Measurements from ENCODE around the gene RASAL3.

Gene RASAL3

GRCh38 chr19:15448778-15449619, 15.3 kb downstream of the RASAL3 start:
- no peak for DNase-seq

DNA sequence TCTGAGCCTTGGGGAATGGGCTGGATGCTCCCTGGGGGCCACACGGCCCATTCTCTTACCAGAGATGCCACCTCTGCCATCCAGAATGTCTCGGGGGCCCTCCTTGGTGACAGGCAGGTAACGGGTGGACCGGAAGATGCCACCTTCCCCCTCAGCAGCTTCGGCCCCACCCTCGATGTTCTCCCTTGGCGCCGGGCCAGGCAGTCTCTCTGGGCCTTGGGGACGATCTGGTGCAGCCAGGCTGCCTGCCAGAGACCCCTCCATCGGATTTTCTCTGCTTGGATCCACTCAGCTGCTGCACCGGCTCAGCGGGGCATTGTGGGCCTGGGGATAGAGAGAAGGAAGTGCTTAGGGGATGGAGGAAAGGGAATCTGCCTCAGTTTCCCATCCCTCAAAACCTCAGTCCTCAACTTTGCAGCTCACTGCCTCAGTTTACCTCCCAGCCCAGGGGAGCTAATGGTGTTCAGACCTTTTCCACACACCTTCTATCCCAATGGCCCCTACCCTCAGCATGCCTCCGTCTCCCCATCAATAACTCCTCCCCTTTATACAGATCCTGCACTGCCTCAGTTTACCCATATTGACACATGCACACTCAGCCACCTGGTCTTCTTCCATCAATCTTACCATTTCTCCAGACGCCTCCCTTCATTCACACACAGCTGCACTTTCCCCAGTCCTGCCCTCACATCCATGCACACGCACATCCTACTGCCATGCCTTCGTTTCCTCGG, 16.1 kb downstream of the RASAL3 start:
- DNase-seq = no peak

GRCh38 chr19:15447057-15447456, 17.3 kb downstream of the RASAL3 start:
- DNase-seq = no peak

DNA sequence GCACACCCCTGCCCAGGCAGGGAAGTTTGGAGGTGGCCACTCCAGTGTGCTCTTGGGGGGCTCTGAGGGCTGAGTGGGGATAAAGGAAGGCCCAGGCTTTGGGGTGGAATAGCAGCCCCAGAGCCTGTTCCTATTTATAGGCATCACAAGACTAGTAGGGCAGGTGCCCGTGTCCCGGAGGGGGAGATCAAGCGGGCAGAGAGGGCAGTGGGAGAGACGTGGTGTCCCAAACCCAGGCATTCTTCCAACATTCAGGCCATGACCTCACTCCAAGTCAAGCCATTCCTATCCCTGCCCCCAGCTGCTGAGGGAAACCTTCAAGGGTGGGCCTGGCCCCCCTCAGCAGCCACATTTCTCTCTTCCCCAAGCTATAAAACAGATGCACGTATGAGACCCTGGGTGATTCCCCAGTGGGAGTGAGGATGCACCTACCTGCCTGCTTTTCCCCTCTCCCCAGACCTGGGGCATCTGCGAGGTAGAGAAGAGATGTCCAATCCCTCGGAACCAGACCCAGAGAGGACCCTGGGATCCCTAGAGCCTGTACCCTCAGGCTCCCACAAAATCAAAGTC, 18.5 kb downstream of the RASAL3 start:
- no peak for DNase-seq

- DNase-seq = no peak
Observed at GRCh38 chr19:15445227-15445605, 19.1 kb downstream of the RASAL3 start.

DNA sequence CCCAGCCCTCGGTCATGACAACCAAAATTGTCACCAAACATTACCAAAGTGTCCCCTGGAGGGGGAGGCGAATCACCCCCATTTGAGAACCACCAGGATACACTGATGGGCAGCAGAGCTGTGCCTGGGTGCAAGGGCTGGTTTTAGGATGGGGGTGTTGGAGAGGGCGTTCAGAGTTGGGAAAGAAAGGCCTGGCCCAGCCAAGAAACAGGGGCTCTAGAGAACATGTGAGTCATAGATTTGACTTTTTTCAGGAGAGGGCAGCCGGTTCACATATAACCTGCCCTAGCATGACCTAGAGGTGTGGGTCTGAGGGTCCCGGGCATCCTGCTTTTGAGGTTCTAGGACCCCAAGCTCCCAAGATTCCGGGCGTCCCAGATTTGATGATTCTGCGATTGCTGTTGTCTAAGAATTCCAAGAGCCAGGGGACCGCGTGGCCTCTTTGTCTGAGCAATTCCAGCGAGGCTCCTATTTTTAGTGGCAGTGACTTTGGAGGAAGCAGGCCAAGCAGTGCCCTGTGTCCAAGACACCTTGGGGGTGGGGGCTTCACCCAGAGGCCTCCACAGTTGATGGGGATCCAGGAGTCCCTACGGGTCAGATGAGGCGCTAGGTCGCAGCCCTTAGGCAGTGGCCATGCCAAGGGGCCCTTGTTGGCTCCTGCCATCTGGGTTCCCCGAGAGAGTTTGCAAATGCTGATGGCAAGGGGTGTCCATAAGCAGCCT, 19.7 kb downstream of the RASAL3 start:
- DNase-seq = no peak

DNA sequence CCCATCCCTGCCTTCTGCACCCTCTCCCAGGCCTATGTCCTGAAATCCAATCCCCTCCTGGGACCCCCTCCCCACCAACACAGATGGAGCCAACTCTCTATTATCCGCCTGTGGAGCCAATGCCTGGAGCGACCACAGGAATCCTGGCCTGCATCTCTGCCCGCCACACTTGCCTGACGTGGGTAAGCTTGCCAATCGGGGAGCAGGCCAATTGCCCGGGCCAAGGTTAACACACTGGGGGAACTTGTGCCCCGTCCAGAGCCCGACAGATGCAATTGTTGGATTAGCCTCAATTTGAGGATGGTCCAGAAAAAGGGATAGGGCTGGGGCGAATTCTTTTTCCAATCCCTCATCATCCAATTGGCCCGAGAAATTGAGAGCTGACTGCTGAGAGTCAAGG, 20.5 kb downstream of the RASAL3 start:
- DNase-seq = no peak

DNA sequence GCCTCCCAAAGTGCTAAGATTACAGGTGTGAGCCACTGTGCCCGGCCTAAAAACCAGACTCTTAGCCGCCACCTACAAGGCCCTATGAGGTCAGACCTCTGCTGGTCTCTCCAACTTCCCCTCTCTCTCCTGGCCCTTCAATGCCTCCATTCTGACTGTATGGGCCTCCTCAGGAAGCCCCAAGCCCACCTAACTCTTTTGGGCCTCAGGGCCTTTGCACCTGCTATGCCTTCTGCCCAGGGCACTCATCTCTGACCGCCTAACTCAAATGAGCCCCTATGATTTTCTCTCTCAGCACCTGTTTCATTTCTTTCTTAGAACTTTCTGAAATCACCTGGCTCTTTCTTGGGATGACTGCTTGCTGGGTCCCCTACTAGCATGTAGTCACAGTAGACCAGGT, 21.0 kb downstream of the RASAL3 start:
- DNase-seq = no peak

DNA sequence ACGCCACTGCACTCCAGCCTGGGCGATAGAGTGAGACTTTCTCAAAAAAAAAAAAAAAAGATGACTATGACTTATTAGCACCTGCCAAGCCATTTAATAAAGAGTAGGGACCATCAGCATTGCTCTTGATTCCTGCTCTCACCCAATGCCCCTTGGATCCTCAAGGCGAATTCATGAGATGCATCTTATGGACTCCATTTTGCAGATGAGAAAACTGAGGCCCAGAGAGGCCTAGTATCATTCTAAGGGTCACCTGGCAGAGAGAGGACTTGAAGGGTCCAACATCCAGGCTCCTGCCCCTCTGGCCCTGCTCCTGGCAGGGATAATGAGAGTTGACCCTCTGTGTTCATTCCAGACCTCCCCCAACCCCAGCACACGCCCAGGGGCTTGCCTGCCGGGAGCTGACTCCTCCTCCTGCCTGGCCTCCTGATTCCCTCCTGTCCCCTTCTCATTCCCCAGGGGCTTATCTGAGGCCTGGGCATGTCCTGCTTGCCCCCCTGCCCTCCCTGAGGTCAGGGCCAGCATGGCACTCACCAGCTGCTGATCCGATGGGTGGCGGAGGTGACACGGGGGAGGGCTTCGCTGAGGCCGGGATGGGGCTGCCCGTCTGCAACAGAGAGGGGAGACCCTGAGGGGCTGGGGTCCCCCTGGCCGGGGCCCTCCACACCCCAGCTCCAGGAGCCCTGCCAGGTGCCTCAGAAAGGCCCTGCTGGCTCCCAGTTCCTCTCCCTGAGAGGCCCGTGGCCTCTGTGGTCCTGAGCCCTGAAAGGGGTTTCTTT, 22.0 kb downstream of the RASAL3 start:
- DNase-seq = no peak

DNA sequence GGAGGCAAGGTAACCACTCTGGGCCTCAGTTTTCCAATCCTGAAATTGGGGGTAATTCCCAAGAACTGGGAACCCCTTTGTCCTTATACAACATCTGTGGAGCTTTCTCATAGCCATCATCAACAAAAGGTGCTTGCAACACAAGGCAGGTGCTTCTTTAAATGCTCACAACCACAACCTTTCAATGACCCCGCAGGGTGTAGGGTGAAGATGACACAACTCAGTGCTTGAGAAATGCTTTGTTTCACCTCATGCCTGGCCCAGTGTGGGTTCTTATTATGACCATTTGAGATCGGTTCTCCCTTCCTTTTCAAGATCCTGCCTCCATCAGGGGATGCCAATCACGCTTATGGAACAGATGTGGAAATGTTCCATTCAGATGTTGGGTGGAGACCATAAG, 23.0 kb downstream of the RASAL3 start:
- DNase-seq = no peak

GRCh38 chr19:15439821-15440641, 24.3 kb downstream of the RASAL3 start:
- DNase-seq = no peak

DNA sequence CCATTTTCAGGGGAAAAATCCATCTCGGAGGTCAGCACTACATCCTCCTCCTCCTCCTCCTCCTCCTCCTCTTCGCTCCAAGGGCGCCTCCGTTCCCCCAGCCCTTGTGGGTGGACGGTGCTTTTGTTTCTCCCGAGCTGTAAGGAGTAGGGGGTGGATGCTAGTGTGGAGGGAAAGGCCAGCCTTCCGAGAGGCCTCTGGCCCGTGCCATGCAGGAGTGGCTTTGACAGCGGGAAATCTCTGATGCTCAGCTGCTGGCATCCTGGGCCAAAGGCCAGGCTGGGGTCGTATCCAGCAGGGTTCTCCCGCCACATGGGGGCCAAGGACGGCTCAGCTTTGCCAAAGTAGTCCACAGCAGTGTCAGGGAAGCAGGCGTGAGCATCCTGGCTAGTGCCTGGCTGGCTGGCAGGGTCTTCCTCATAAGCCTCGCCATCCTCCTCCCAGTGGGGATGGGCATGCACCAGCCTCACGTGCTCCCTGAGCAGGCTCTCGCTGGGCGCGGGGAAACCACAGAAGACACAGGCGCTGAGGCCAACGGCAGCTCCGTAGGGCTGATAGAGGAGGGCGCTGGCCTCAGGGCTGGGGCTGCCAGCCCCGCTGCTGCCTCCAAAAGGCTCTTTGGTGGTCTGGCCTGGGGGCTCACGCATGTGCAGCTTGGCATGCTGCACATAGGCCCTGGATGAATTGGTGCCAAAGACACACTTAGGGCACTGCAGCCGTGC, 25.1 kb downstream of the RASAL3 start:
- no peak for DNase-seq

GRCh38 chr19:15438577-15438976, 25.8 kb downstream of the RASAL3 start:
- no peak for DNase-seq

GRCh38 chr19:15438124-15438496, 26.2 kb downstream of the RASAL3 start:
- DNase-seq = no peak

GRCh38 chr19:15437355-15438123, 26.8 kb downstream of the RASAL3 start:
- no peak for DNase-seq

- DNase-seq = no peak
Observed at GRCh38 chr19:15436826-15437110, 27.6 kb downstream of the RASAL3 start.

DNA sequence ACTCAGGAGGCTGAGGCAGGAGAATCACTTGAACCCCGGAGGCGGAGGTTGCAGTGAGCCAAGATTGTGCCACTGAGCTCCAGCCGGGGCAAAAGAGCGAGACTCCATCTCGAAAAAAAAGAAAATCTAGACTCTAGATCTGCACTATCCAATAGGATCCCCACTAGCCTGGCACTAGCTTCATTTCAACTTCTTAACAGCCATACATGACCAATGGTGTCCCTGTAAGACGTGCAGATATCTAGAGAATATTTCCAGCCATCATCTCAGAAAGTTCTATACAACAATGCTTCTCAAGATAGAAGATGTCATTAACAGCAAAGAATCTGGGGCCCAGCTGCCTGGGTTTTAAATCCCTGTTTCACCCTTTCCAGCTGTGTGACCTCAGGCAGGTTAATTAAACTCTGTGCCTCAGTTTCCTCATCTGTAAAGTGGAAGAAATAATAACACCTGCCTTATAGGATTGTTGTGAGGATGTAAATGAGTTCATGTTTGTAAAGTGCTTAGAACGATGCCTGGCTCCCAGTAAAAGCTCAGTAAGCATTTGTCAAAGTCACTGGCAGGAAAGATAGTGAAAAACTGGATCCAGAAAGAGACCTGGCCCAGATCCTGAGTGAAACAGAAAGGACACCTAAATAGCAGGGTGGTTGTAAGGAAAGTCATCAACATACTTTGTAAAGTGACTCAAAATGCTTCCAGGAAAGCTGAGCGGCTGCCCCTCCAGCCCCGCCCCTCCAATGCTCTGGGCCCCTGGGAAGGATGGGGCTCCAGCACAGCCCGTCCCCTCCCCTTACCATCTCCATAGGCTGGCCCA, 28.1 kb downstream of the RASAL3 start:
- no peak for DNase-seq

- DNase-seq = peak in 1 of 4 experiments; percentile 15
Observed at GRCh38 chr19:15433519-15434069, 30.8 kb downstream of the RASAL3 start.
